Neural progenitor cell (in vitro differentiated cells): ENCODE measurements around the gene CSNK2A1. TPM values are rescaled to one million over a fixed set of nuclear protein-coding genes. Genes with fewer than 3 reads are reported as not detected.

ENCODE experiments used
- DNase-seq: peaks from one replicate; pipeline ENCODE4 v3.0.0-alpha.2; 2016; ENCODE audit warnings: low spot score
- H2AFZ ChIP-seq: fragments of 200-600 bp; sonication (generic); replicated peaks from 2 replicates; pipeline ENCODE4 v1.6.1; 2016; ENCODE audit warnings: antibody characterized with exemption
- H3F3A ChIP-seq: fragments of 200-600 bp; sonication (generic); 2 replicates; pipeline ENCODE4 v1.6.1; 2016; ENCODE audit warnings: antibody characterized with exemption, low read depth
- H3K27ac ChIP-seq: fragments of 200-600 bp; sonication (generic); 2 replicates; pipeline ENCODE4 v1.5.1; 2016; ENCODE audit warnings: mild to moderate bottlenecking
- H3K27me3 ChIP-seq: fragments of 200-600 bp; sonication (generic); 2 replicates; pipeline ENCODE4 v1.6.1; 2016; ENCODE audit warnings: mild to moderate bottlenecking, moderate library complexity
- H3K36me3 ChIP-seq: fragments of 200-600 bp; sonication (generic); 2 replicates; pipeline ENCODE4 v1.5.1; 2016
- H3K4me1 ChIP-seq: fragments of 200-600 bp; sonication (generic); 2 replicates; pipeline ENCODE4 v1.6.1; 2016; ENCODE audit warnings: mixed run types
- H3K4me2 ChIP-seq: fragments of 200-600 bp; sonication (generic); 2 replicates; pipeline ENCODE4 v1.6.1; 2016
- H3K4me3 ChIP-seq: fragments of 200-600 bp; sonication (generic); 2 replicates; pipeline ENCODE4 v1.5.1; 2016
- H3K79me2 ChIP-seq: fragments of 200-600 bp; sonication (generic); 2 replicates; pipeline ENCODE4 v1.6.1; 2016; ENCODE audit warnings: low read depth
- H3K9ac ChIP-seq: fragments of 200-600 bp; sonication (generic); 2 replicates; pipeline ENCODE4 v1.6.1; 2016
- H3K9me3 ChIP-seq: fragments of 200-600 bp; sonication (generic); 2 replicates; pipeline ENCODE4 v1.5.1; 2016; ENCODE audit warnings: low read depth
- H4K20me1 ChIP-seq: fragments of 200-600 bp; sonication (generic); 2 replicates; pipeline ENCODE4 v1.6.1; 2016; ENCODE audit warnings: low read depth
- H3K27ac Mint-ChIP-seq: 3 replicates; pipeline ENCODE4 v1.8.0; 2021; ENCODE audit warnings: mixed read lengths
- H3K27me3 Mint-ChIP-seq: 2 replicates; pipeline ENCODE4 v1.8.0; 2022; ENCODE audit warnings: low read depth, mild to moderate bottlenecking, inconsistent platforms, moderate library complexity, mixed read lengths; ENCODE audit not compliant: insufficient read depth
- H3K36me3 Mint-ChIP-seq: 3 replicates; pipeline ENCODE4 v1.8.0; 2021; ENCODE audit warnings: mixed read lengths
- H3K4me1 Mint-ChIP-seq: 3 replicates; pipeline ENCODE4 v1.8.0; 2021; ENCODE audit warnings: mixed read lengths
- H3K4me3 Mint-ChIP-seq: 3 replicates; pipeline ENCODE4 v1.8.0; 2021; ENCODE audit warnings: mild to moderate bottlenecking, moderate library complexity, mixed read lengths
- H3K9me3 Mint-ChIP-seq: 3 replicates; pipeline ENCODE4 v1.8.0; 2020; ENCODE audit warnings: mixed read lengths
- CTCF ChIP-seq: fragments of 200-600 bp; sonication (generic); IDR thresholded peaks from 2 replicates; pipeline ENCODE4 v1.5.1; 2017; ENCODE audit warnings: antibody characterized with exemption, mild to moderate bottlenecking
- EZH2 ChIP-seq: fragments of 200-600 bp; sonication (generic); IDR thresholded peaks from 2 replicates; pipeline ENCODE4 v1.6.1; 2017; ENCODE audit warnings: antibody characterized with exemption, mild to moderate bottlenecking, moderate library complexity
- EZH2phosphoT487 ChIP-seq: fragments of 200-600 bp; sonication (generic); IDR thresholded peaks from 2 replicates; pipeline ENCODE4 v1.6.1; 2017; ENCODE audit warnings: antibody characterized with exemption
- total RNA-seq: library from RNA; depleted of rRNA; stranded (reverse); fragments of >200 nt; gene quantifications from 2 replicates; pipeline ENCODE4 v1.2.3, GENCODE V29; 2015; ENCODE audit warnings: low replicate concordance

CSNK2A1 gene
- total RNA-seq, 1 donor from 2014 or later, result 599 TPM

DNA sequence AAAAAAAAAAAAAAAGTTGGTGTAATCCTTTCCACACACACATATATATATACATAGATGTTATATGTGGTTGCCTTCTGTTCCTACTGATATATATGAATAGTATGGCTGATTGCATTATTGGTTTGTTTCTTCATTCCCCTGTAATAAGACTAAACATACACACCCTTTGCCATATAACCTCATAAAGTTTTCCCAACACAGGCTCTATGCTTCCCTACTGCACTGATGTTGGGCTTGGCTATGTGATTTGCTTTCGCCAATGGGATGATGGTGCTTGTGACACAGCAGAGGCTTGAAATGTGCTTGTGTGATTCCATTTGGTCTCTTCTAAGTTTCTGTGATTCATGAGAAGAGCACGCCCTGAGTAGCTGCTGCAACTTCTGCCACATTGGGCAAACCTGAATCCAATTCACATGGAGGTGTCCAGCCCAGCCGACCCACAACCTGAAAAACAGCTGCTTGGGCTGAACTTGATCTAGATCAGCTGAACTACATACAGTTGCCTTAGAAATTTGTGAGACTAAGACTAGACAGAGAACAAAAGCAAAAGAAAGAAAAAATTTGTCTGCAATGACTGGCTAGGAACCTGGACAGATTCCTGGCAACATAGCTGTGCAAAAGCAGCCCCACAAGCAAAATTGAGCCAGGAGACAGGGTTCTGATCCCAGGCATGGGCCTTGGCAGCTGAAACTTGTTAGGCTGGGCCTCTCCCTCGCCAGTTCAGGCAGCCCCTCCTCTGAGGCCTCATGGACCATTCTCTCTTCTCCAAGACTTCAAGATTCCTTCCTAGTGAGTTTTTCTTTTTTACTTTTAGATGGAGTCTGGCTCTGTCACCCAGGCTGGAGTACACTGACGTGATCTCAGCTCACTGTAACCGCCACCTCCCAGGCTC is 67.9 kb downstream of the CSNK2A1 start:
- H3K4me3 ChIP-seq, result no peak overlapping the region
- H4K20me1 ChIP-seq, result peaks cover 3% of the 10 kb centered on the region
- H3K4me2 ChIP-seq, result no peak overlapping the region
- H3K79me2 ChIP-seq, result no peaks in the 10 kb centered on the region
- no peak overlapping the region for H2AFZ ChIP-seq
- H3K4me1 ChIP-seq, result no peaks in the 10 kb centered on the region
- H3F3A ChIP-seq, result peaks cover 15% of the 10 kb centered on the region
- Mint-ChIP-seq H3K36me3 (peaks cover 31% of the 10 kb centered on the region), H3K4me1 (no peaks in the 10 kb centered on the region), H3K9me3 (peaks cover 9% of the 10 kb centered on the region), H3K4me3 (no peak overlapping the region), H3K27ac (no peak overlapping the region), H3K27me3 (peaks cover 3% of the 10 kb centered on the region)
- no peak for TF ChIP-seq EZH2
- no peak for TF ChIP-seq CTCF
- no peak for TF ChIP-seq EZH2phosphoT487
- H3K27me3 ChIP-seq, result no peaks in the 10 kb centered on the region
- H3K27ac ChIP-seq, result no peak overlapping the region
- H3K36me3 ChIP-seq, result no peaks in the 10 kb centered on the region
- H3K9me3 ChIP-seq, result no peaks in the 10 kb centered on the region
- DNase-seq, result no peak
- H3K9ac ChIP-seq, result no peak overlapping the region

GRCh38 chr20:474581-474980 is 69.0 kb downstream of the CSNK2A1 start:
- DNase-seq, result no peak
- no peak overlapping the region for H3K9ac ChIP-seq

DNA sequence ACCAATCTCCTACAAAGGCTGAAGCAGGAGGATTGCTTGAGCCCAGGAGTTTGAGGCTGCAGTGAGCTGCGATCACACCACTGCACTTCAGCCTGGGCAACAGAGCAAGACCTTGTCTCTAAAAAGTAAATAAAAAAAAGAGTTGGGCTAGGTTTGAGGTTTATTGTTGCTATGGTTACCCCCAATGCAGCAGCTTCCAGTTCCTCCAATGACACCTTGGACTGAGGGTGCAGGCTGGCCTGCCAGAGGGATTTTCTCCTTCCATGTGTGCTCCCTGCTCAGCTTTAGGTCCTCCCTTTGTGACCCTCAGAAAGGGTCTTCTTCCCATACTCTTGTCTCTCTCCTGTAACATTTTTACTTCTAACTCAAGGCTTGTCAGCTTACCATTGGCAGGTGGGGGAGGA is 70.7 kb downstream of the CSNK2A1 start:
- Mint-ChIP-seq H3K27ac (no peak overlapping the region), H3K4me1 (no peaks in the 10 kb centered on the region), H3K4me3 (no peak overlapping the region), H3K36me3 (peaks cover 23% of the 10 kb centered on the region), H3K27me3 (peaks cover 3% of the 10 kb centered on the region), H3K9me3 (peaks cover 28% of the 10 kb centered on the region)
- no peaks in the 10 kb centered on the region for H3K79me2 ChIP-seq
- TF ChIP-seq EZH2, result no peak
- no peak for TF ChIP-seq EZH2phosphoT487
- no peak for TF ChIP-seq CTCF
- DNase-seq, result no peak
- no peaks in the 10 kb centered on the region for H3K4me1 ChIP-seq
- H3F3A ChIP-seq, result no peaks in the 10 kb centered on the region
- H3K9ac ChIP-seq, result no peak overlapping the region
- H3K4me3 ChIP-seq, result no peak overlapping the region
- no peaks in the 10 kb centered on the region for H3K27me3 ChIP-seq
- H4K20me1 ChIP-seq, result no peaks in the 10 kb centered on the region
- H3K27ac ChIP-seq, result no peak overlapping the region
- no peak overlapping the region for H2AFZ ChIP-seq
- no peak overlapping the region for H3K4me2 ChIP-seq
- H3K36me3 ChIP-seq, result no peaks in the 10 kb centered on the region
- H3K9me3 ChIP-seq, result no peaks in the 10 kb centered on the region

More at GRCh38 chr20:474581-474980, 69.0 kb downstream of the CSNK2A1 start:
- no peak overlapping the region for H3K4me3 ChIP-seq
- no peak overlapping the region for H3K27ac Mint-ChIP-seq
- H3K27ac ChIP-seq, result no peak overlapping the region
- peaks cover 31% of the 10 kb centered on the region for H3K36me3 Mint-ChIP-seq
- no peaks in the 10 kb centered on the region for H3K4me1 ChIP-seq
- H3K4me2 ChIP-seq, result no peak overlapping the region
- H3K79me2 ChIP-seq, result no peaks in the 10 kb centered on the region
- H3F3A ChIP-seq, result peaks cover 6% of the 10 kb centered on the region
- H3K4me3 Mint-ChIP-seq, result no peak overlapping the region
- H2AFZ ChIP-seq, result no peak overlapping the region
- H4K20me1 ChIP-seq, result no peaks in the 10 kb centered on the region
- H3K36me3 ChIP-seq, result no peaks in the 10 kb centered on the region
- TF ChIP-seq EZH2phosphoT487 (no peak), CTCF (no peak), EZH2 (no peak)
- peaks cover 17% of the 10 kb centered on the region for H3K9me3 Mint-ChIP-seq
- H3K27me3 ChIP-seq, result no peaks in the 10 kb centered on the region
- no peaks in the 10 kb centered on the region for H3K9me3 ChIP-seq
- peaks cover 3% of the 10 kb centered on the region for H3K27me3 Mint-ChIP-seq
- H3K4me1 Mint-ChIP-seq, result no peaks in the 10 kb centered on the region
